Erythroblast (primary cell): ENCODE results near the gene NUDT16L1.

Experiments
- GATA1 ChIP-seq: IDR thresholded peaks from 2 replicates; pipeline ENCODE4 v1.6.1; 2011; ENCODE audit warnings: low read depth, mild to moderate bottlenecking, control low read depth, low read length, moderate library complexity
- POLR2A ChIP-seq: IDR thresholded peaks from 2 replicates; pipeline ENCODE4 v1.6.1; 2011; ENCODE audit warnings: mild to moderate bottlenecking, low read length

DNA sequence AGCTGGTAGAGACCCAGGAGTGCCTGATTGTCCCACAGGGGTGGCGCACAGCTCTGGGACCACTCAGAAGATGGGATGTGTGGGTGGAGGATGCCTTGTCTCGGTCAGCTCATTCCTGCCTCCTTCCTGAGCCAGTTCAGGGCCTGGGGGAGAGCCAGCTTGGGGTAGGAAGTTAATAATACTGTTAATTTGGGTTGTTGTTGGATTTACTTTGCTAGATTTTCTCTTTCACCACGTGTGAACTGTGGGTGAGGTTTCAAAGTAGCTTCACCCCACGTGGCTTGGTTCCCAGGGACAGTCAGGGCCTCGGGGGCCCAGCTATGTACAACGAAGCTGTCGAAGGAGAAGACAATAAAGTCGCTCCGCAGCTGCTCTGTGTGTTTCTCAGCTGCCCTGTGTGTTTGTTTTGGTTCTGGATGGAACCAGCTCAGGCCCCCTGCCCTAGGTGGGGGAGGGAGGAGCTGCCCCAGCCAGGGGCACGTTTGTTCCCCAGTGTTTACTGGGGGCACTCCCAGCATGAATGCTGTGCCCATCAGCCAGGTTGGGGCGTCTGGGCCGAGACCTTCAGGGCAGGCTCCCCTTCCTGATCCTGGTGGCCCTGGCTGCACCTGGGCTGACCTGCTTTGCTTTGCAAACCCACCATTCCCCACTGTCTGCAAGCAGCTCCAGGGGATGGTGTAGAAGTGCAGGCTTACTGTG is 2.3 kb downstream of the NUDT16L1 start:
- TF ChIP-seq POLR2A (no peak), GATA1 (no peak)
